Heart left ventricle (tissue), 13 donors: ENCODE data around the gene GXYLT2.

Source experiments
- CTCF ChIP-seq, 12 donors: fragments of 200-600 bp; sonication (generic) in 4 of 12; IDR thresholded peaks; one replicate each; pipeline versions ENCODE4 v1.5.0 to v1.8.0; 2018 to 2022; ENCODE audit warnings: antibody characterized with exemption in 12 of 12, mild to moderate bottlenecking in 5 of 12
- POLR2A ChIP-seq, 2 donors: fragments of 450-650 bp; IDR thresholded peaks; one replicate each; pipeline ENCODE4 v1.6.1; 2017; ENCODE audit warnings: antibody characterized with exemption in 2 of 2, mild to moderate bottlenecking in 2 of 2, moderate library complexity in 2 of 2
- donor health status: ischemic (EF 13 %, LVEDD 7.1; RV severe dilation, severe dysfunction).
- donor health status: DM: no; HTN: yes; CAD: no.
- donor health status: DM: no; HTN: no; CAD: no.
- donor health status: ischemic (EF 25% LVEDD 6.9; RV normal size, moderate dysfunction).
- donor health status: ischemic (EF 25% LVEDD 5.7; RV mildly dilated, moderate dysfunction).
- donor health status: ischemic (EF 35%, LVEDD 5.7; RV mildly dilated, moderate dysfunction).
- donor health status: nonischemic (EF 11% LVEDD 7.7; RV severe dilation, severe dysfunction).
- donor health status: DM: yes; HTN: yes; CAD: no.
- donor health status: PGD.
- donor health status: ischemic (EF 29% LVEDD 5.4; RV normal size, mild dysfunction).
- donor health status: nonischemic (EF 23%, LVEDD 6.1; RV moderate dilation, normal function).

GRCh38 chr3:73018298-73018697, 130.5 kb downstream of the GXYLT2 start:
- TF ChIP-seq CTCF (IDR thresholded peaks at IDR 0.05): no peak
- no peak for TF ChIP-seq POLR2A (IDR thresholded peaks at IDR 0.05)
